NAMALWA (cell line): ENCODE measurements around the gene SRPK1.
"Not testable (repeated sequence)": the region's sequence is repeated elsewhere in the genome, so short reads cannot be mapped to it uniquely, and the experiment has no call there.

Source experiments
- DNase-seq: peaks from one replicate; pipeline ENCODE4 v3.0.0-alpha.2; 2015; ENCODE audit warnings: low spot score

The SRPK1 gene

GRCh38 chr6:35931120-35931561 is 10.2 kb upstream of the SRPK1 start:
- no peak for DNase-seq

- no peak for DNase-seq
These were observed 8.7 kb upstream of the SRPK1 start for GRCh38 chr6:35929601-35930000.

- no peak for DNase-seq
These were observed 5.8 kb upstream of the SRPK1 start for GRCh38 chr6:35926509-35927215.

GRCh38 chr6:35925961-35926360 is 5.1 kb upstream of the SRPK1 start:
- no peak for DNase-seq

GRCh38 chr6:35924146-35924545 is 3.2 kb upstream of the SRPK1 start:
- no peak for DNase-seq

GRCh38 chr6:35922139-35922554 is 1.2 kb upstream of the SRPK1 start:
- DNase-seq = no peak

- peak; percentile 52 for DNase-seq
These were observed 809 bp downstream of the SRPK1 start for GRCh38 chr6:35919827-35920751.

GRCh38 chr6:35919085-35919826 is 1.6 kb downstream of the SRPK1 start:
- DNase-seq = peak; percentile 49

- not testable (repeated sequence) for DNase-seq
These were observed 4.0 kb downstream of the SRPK1 start for GRCh38 chr6:35916893-35917292.

- no peak for DNase-seq
These were observed 4.8 kb downstream of the SRPK1 start for GRCh38 chr6:35916056-35916455.

GRCh38 chr6:35914536-35914935 is 6.4 kb downstream of the SRPK1 start:
- no peak for DNase-seq

- no peak for DNase-seq
These were observed 8.8 kb downstream of the SRPK1 start for GRCh38 chr6:35911871-35912653.

GRCh38 chr6:35909571-35909970 is 11.3 kb downstream of the SRPK1 start:
- DNase-seq = not testable (repeated sequence)

GRCh38 chr6:35908753-35909401 is 12.0 kb downstream of the SRPK1 start:
- not testable (repeated sequence) for DNase-seq

- no peak for DNase-seq
These were observed 13.1 kb downstream of the SRPK1 start for GRCh38 chr6:35907750-35908149.

GRCh38 chr6:35906499-35906846 is 14.4 kb downstream of the SRPK1 start:
- no peak for DNase-seq

GRCh38 chr6:35905841-35906498 is 14.9 kb downstream of the SRPK1 start:
- DNase-seq = no peak

- DNase-seq = no peak
These were observed 15.6 kb downstream of the SRPK1 start for GRCh38 chr6:35905141-35905785.

GRCh38 chr6:35903679-35904078 is 17.2 kb downstream of the SRPK1 start:
- no peak for DNase-seq

GRCh38 chr6:35900448-35900847 is 20.4 kb downstream of the SRPK1 start:
- DNase-seq = no peak
